ENCODE results near the gene TMX3. TPM values are rescaled to one million over a fixed set of nuclear protein-coding genes. Genes with fewer than 3 reads are reported as not detected.

Gene TMX3
- total and polyA plus RNA-seq, 8 donors: 48.3 to 98.7 (median 85.5) TPM

DNA sequence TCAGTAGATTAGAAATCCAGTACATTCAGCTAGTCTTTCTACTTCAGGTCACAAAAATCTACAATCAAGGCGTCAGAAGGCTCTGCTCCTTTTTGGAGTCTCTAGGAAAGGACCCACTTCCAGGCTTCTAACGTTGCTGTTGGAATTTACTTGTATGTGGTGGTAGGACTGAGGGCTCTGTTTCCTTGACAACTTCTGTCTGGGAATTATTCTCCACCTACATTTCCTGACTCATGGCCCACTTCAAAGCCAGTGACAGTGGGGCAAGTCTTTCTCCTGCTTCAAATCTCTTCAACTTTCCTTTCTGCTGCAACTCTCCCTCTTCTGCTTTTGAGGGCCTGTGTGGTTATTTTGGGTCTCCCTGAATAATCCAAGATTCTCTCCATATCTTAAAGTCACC is 10.4 kb upstream of the TMX3 start:
- ATAC-seq (no peak), DNase-seq (no peak)
- intact Hi-C loops (cut with DNase I): no loop called here
- Histone ChIP-seq H3K9me3 (no peaks in the 10 kb centered on the region), H3K4me3 (no peak overlapping the region), H3K27me3 (no peaks in the 10 kb centered on the region), H3K4me1 (peaks cover 5 to 6% of the 10 kb centered on the region in 2 donors), H3K27ac (no peak overlapping the region), H3K36me3 (no peaks in the 10 kb centered on the region)
- TF ChIP-seq, protein P1, sequence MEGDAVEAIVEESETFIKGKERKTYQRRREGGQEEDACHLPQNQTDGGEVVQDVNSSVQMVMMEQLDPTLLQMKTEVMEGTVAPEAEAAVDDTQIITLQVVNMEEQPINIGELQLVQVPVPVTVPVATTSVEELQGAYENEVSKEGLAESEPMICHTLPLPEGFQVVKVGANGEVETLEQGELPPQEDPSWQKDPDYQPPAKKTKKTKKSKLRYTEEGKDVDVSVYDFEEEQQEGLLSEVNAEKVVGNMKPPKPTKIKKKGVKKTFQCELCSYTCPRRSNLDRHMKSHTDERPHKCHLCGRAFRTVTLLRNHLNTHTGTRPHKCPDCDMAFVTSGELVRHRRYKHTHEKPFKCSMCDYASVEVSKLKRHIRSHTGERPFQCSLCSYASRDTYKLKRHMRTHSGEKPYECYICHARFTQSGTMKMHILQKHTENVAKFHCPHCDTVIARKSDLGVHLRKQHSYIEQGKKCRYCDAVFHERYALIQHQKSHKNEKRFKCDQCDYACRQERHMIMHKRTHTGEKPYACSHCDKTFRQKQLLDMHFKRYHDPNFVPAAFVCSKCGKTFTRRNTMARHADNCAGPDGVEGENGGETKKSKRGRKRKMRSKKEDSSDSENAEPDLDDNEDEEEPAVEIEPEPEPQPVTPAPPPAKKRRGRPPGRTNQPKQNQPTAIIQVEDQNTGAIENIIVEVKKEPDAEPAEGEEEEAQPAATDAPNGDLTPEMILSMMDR (IDR thresholded peaks at IDR 0.05): no peak

DNA sequence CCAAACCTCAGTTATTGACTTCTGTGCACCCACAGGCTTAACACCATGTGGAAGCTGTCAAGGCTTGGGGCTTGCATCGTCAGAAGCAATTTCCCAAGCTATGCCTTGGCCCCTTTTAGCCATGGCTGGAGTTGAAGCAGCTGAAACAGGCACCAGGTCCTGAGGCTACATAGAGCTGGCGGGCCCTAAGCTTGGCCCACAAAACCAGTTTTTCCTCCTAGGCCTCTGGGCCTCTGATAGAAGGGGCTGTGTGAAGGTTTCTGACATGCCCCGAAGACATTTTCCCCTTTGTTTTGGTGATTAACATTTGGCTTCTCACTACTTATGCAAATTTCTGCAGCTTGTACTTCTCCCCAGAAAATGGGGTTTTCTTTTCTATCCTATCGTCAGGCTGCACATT is 9.1 kb upstream of the TMX3 start:
- DNase-seq (no peak), ATAC-seq (no peak)
- Histone ChIP-seq H3K36me3 (no peaks in the 10 kb centered on the region), H3K4me1 (peaks cover 5 to 6% of the 10 kb centered on the region in 2 donors), H3K27ac (no peak overlapping the region), H3K9me3 (no peaks in the 10 kb centered on the region), H3K27me3 (no peaks in the 10 kb centered on the region), H3K4me3 (no peak overlapping the region)
- intact Hi-C loops (cut with DNase I): no loop called here
- TF ChIP-seq, protein P1 (IDR thresholded peaks at IDR 0.05): no peak

DNA sequence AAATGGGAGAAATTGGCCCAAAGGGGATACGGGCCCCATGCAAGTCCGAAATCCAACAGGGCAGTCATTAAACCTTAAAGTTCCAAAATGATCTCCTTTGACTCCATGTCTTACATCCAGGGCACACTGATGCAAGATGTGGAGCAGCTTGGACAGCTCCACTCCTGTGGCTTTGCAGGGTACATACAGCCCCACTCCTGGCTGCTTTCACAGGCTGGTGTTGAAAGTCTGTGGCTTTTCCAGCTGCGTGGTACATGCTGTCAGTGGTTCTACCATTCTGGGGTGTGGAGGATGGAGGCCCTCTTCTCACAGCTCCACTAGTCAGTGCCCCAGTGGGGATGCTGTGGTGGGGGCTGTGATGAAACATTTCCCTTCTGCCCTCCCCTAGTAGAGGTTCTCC is 8.6 kb upstream of the TMX3 start:
- Histone ChIP-seq H3K27me3 (no peaks in the 10 kb centered on the region), H3K9me3 (no peaks in the 10 kb centered on the region), H3K4me1 (peaks cover 5 to 6% of the 10 kb centered on the region in 2 donors), H3K36me3 (no peaks in the 10 kb centered on the region), H3K4me3 (no peak overlapping the region), H3K27ac (peak overlapping the region in 1 of 2 donors; percentile 51)
- DNase-seq: no peak
- TF ChIP-seq, protein P1 (IDR thresholded peaks at IDR 0.05): no peak
- intact Hi-C loops (cut with DNase I): no loop called here
- no peak for ATAC-seq

DNA sequence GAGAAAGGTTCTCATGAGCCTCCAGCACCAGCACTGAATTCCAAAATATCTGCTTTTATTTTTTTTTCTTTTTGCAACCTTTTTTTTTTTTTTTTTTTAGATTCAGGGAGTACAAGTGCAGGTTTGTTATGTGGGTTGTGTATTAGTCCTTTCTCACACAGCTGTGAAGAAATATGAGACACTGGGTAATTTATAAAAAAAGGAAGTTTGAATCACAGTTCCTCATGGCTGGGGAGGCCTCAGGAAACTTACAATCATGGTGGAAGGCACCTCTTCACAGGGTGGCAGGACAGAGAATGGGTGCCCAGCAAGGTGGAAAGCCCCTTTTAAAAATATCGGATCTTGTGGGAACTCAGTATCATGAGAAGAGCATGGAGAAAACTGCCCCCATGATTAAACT is 7.9 kb upstream of the TMX3 start:
- no peaks in the 10 kb centered on the region for H3K27me3 ChIP-seq
- H3K9me3 ChIP-seq: no peaks in the 10 kb centered on the region
- intact Hi-C loops (cut with DNase I): no loop called here
- DNase-seq (no peak), ATAC-seq (peak; percentile 30)
- TF ChIP-seq, protein P1 (IDR thresholded peaks at IDR 0.05): no peak
- H3K4me3 ChIP-seq: no peak overlapping the region
- peaks cover 5 to 6% of the 10 kb centered on the region in 2 donors for H3K4me1 ChIP-seq
- no peaks in the 10 kb centered on the region for H3K36me3 ChIP-seq
- peak overlapping the region; percentile 51 to 56 for H3K27ac ChIP-seq

DNA sequence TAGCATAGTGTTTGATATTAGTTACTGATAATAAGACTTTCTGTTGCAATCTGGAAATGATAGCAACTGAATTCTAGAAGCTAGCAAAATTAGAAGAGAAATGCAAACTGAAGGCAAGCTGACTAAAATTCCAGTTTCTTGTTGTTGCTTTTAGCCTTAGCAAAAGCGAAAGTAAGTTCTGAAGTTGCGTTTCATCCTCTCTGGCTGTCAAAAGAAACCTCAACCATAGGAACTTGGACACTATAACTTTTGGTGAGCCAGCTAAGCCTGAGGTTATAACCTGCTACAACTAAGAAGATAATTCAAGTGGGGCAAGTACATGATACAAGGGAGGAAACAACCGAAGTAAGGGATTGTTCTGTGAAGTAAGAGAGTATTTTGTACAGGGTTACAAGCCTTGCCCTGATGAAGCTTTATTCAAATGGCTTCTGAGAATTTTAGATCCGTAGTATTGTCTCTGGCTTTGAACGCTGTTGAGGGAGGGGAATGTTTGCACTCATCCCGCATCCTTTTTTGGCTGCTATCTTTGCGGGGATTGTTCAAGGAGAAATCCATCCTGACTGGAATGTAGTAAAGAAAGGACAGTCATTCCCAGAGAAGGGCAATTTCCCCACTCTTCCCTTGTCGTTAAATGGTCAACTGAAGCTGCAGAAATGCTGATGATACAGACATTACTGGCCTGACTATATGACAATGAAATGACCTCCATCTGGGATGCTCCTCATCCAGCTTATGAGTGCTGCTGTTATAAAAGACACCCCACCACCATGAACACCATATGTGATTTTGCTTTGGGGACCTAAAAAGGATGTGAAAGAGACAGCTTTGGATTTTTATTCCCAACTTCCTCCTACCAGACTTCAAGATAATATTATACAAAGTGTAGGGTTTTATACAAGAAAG is 7.0 kb upstream of the TMX3 start:
- Histone ChIP-seq H3K27me3 (no peaks in the 10 kb centered on the region), H3K36me3 (no peaks in the 10 kb centered on the region), H3K27ac (peak overlapping the region; percentile 51 to 56), H3K4me1 (peaks cover 5 to 6% of the 10 kb centered on the region in 2 donors), H3K9me3 (no peaks in the 10 kb centered on the region), H3K4me3 (peak overlapping the region; percentile 0 to 10)
- intact Hi-C loops (cut with DNase I): no loop called here
- TF ChIP-seq, protein P1 (IDR thresholded peaks at IDR 0.05): no peak
- no peak for DNase-seq
- peak; percentile 38 for ATAC-seq
